MM.1S (cell line): ENCODE data around the gene OLIG1.

ENCODE experiments used
- DNase-seq: peaks from one replicate; pipeline ENCODE4 v3.0.0-alpha.2; 2015
- H2AFZ ChIP-seq: fragments of 300-600 bp; sonication (generic); 2 replicates; pipeline ENCODE4 v1.6.0; 2016; ENCODE audit warnings: antibody characterized with exemption, low read length
- H3F3A ChIP-seq: fragments of 300-600 bp; sonication (generic); 2 replicates; pipeline ENCODE4 v1.6.1; 2016; ENCODE audit warnings: mild to moderate bottlenecking, antibody characterized with exemption, low read length, moderate library complexity, mixed read lengths; ENCODE audit not compliant: insufficient read depth
- H3K27ac ChIP-seq: fragments of 300-600 bp; sonication (generic); 2 replicates; pipeline ENCODE4 v1.5.1; 2016; ENCODE audit warnings: mild to moderate bottlenecking, low read length
- H3K27me3 ChIP-seq: fragments of 300-600 bp; sonication (generic); replicated peaks from 2 replicates; pipeline ENCODE4 v1.6.0; 2016; ENCODE audit warnings: low read length; ENCODE audit not compliant: insufficient read depth
- H3K36me3 ChIP-seq: fragments of 300-600 bp; sonication (generic); replicated peaks from 2 replicates; pipeline ENCODE4 v1.6.1; 2016; ENCODE audit warnings: mild to moderate bottlenecking, low read length, mixed read lengths; ENCODE audit not compliant: insufficient read depth
- H3K4me1 ChIP-seq: fragments of 300-600 bp; sonication (generic); 2 replicates; pipeline ENCODE4 v1.6.1; 2016; ENCODE audit warnings: low read length, mixed read lengths
- H3K4me2 ChIP-seq: fragments of 300-600 bp; sonication (generic); 2 replicates; pipeline ENCODE4 v1.6.0; 2016; ENCODE audit warnings: low read depth, low read length
- H3K4me3 ChIP-seq: fragments of 300-600 bp; sonication (generic); 2 replicates; pipeline ENCODE4 v1.5.1; 2016; ENCODE audit warnings: low read length, mixed read lengths
- H3K79me2 ChIP-seq: fragments of 300-600 bp; sonication (generic); 2 replicates; pipeline ENCODE4 v1.6.1; 2016; ENCODE audit warnings: mixed run types, low read length, mixed read lengths
- H3K9ac ChIP-seq: fragments of 300-600 bp; sonication (generic); 2 replicates; pipeline ENCODE4 v1.6.1; 2016; ENCODE audit warnings: low read length, mixed read lengths
- H3K9me2 ChIP-seq: fragments of 300-600 bp; sonication (generic); replicated peaks from 2 replicates; pipeline ENCODE4 v1.6.1; 2016; ENCODE audit warnings: mild to moderate bottlenecking, low read length, mixed read lengths; ENCODE audit not compliant: insufficient read depth
- H3K9me3 ChIP-seq: fragments of 300-600 bp; sonication (generic); replicated peaks from 2 replicates; pipeline ENCODE4 v1.6.1; 2016; ENCODE audit warnings: mild to moderate bottlenecking, low read length, mixed read lengths; ENCODE audit not compliant: insufficient read depth
- H4K20me1 ChIP-seq: fragments of 300-600 bp; sonication (generic); 2 replicates; pipeline ENCODE4 v1.6.1; 2016; ENCODE audit warnings: mild to moderate bottlenecking, low read length, moderate library complexity, mixed read lengths; ENCODE audit not compliant: insufficient read depth
- EZH2 ChIP-seq: fragments of 300-600 bp; sonication (generic); optimal IDR thresholded peaks from 2 replicates; pipeline ENCODE3; 2017; ENCODE audit warnings: low read depth, mild to moderate bottlenecking, antibody characterized with exemption, low read length, mixed read lengths
- EZH2phosphoT487 ChIP-seq: fragments of 300-600 bp; sonication (generic); IDR thresholded peaks from 2 replicates; pipeline ENCODE4 v1.6.1; 2018; ENCODE audit warnings: antibody characterized with exemption, low read length
- TF ChIP-seq, protein P1 (sequence below): fragments of 300-600 bp; sonication (generic); IDR thresholded peaks from 2 replicates; pipeline ENCODE4 v1.5.1; 2016; ENCODE audit warnings: antibody characterized with exemption, low read length, mixed read lengths

Gene OLIG1

DNA sequence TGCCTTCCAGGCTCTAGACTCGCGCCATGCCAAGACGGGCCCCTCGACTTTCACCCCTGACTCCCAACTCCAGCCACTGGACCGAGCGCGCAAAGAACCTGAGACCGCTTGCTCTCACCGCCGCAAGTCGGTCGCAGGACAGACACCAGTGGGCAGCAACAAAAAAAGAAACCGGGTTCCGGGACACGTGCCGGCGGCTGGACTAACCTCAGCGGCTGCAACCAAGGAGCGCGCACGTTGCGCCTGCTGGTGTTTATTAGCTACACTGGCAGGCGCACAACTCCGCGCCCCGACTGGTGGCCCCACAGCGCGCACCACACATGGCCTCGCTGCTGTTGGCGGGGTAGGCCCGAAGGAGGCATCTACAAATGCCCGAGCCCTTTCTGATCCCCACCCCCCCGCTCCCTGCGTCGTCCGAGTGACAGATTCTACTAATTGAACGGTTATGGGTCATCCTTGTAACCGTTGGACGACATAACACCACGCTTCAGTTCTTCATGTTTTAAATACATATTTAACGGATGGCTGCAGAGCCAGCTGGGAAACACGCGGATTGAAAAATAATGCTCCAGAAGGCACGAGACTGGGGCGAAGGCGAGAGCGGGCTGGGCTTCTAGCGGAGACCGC is 46.3 kb upstream of the OLIG1 start:
- H3K9ac ChIP-seq, result no peak overlapping the region
- no peaks in the 10 kb centered on the region for H3K4me1 ChIP-seq
- H3K4me2 ChIP-seq, result peak overlapping the region; percentile 31; the same call in 1 of the 2 replicates
- H3F3A ChIP-seq, result no peaks in the 10 kb centered on the region
- no peak overlapping the region for H3K4me3 ChIP-seq
- no peak for DNase-seq
- H3K36me3 ChIP-seq, result no peaks in the 10 kb centered on the region
- H3K9me2 ChIP-seq, result no peaks in the 10 kb centered on the region
- peaks cover 90% of the 10 kb centered on the region for H3K27me3 ChIP-seq
- H3K27ac ChIP-seq, result no peak overlapping the region
- H2AFZ ChIP-seq, result no peak overlapping the region
- no peaks in the 10 kb centered on the region for H3K9me3 ChIP-seq
- no peaks in the 10 kb centered on the region for H4K20me1 ChIP-seq
- TF ChIP-seq, protein P1, sequence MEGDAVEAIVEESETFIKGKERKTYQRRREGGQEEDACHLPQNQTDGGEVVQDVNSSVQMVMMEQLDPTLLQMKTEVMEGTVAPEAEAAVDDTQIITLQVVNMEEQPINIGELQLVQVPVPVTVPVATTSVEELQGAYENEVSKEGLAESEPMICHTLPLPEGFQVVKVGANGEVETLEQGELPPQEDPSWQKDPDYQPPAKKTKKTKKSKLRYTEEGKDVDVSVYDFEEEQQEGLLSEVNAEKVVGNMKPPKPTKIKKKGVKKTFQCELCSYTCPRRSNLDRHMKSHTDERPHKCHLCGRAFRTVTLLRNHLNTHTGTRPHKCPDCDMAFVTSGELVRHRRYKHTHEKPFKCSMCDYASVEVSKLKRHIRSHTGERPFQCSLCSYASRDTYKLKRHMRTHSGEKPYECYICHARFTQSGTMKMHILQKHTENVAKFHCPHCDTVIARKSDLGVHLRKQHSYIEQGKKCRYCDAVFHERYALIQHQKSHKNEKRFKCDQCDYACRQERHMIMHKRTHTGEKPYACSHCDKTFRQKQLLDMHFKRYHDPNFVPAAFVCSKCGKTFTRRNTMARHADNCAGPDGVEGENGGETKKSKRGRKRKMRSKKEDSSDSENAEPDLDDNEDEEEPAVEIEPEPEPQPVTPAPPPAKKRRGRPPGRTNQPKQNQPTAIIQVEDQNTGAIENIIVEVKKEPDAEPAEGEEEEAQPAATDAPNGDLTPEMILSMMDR, result no peak
- TF ChIP-seq EZH2phosphoT487, result no peak
- TF ChIP-seq EZH2, result peak; percentile 21
- H3K79me2 ChIP-seq, result no peaks in the 10 kb centered on the region

DNA sequence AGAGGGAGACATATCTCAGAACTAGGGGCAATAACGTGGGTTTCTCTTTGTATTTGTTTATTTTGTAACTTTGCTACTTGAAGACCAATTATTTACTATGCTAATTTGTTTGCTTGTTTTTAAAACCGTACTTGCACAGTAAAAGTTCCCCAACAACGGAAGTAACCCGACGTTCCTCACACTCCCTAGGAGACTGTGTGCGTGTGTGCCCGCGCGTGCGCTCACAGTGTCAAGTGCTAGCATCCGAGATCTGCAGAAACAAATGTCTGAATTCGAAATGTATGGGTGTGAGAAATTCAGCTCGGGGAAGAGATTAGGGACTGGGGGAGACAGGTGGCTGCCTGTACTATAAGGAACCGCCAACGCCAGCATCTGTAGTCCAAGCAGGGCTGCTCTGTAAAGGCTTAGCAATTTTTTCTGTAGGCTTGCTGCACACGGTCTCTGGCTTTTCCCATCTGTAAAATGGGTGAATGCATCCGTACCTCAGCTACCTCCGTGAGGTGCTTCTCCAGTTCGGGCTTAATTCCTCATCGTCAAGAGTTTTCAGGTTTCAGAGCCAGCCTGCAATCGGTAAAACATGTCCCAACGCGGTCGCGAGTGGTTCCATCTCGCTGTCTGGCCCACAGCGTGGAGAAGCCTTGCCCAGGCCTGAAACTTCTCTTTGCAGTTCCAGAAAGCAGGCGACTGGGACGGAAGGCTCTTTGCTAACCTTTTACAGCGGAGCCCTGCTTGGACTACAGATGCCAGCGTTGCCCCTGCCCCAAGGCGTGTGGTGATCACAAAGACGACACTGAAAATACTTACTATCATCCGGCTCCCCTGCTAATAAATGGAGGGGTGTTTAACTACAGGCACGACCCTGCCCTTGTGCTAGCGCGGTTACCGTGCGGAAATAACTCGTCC is 45.5 kb upstream of the OLIG1 start:
- Histone ChIP-seq H3K4me2 (peak overlapping the region; percentile 67; the same call in 1 of the 2 replicates), H3K27me3 (peaks cover 90% of the 10 kb centered on the region), H3F3A (no peaks in the 10 kb centered on the region), H2AFZ (no peak overlapping the region), H4K20me1 (no peaks in the 10 kb centered on the region), H3K9me3 (no peaks in the 10 kb centered on the region), H3K9ac (no peak overlapping the region), H3K79me2 (no peaks in the 10 kb centered on the region), H3K4me3 (no peak overlapping the region), H3K27ac (no peak overlapping the region), H3K4me1 (no peaks in the 10 kb centered on the region), H3K36me3 (no peaks in the 10 kb centered on the region), H3K9me2 (no peaks in the 10 kb centered on the region)
- DNase-seq, result no peak
- TF ChIP-seq, protein P1, result no peak
- no peak; the same call in 1 of the 2 replicates for TF ChIP-seq EZH2phosphoT487
- no peak for TF ChIP-seq EZH2

DNA sequence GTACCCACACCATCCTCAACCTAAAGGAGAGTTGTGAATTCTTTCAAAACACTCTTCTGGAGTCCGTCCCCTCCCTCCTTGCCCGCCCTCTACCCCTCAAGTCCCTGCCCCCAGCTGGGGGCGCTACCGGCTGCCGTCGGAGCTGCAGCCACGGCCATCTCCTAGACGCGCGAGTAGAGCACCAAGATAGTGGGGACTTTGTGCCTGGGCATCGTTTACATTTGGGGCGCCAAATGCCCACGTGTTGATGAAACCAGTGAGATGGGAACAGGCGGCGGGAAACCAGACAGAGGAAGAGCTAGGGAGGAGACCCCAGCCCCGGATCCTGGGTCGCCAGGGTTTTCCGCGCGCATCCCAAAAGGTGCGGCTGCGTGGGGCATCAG is 44.8 kb upstream of the OLIG1 start:
- Histone ChIP-seq H3K4me1 (no peaks in the 10 kb centered on the region), H3K9me2 (no peaks in the 10 kb centered on the region), H4K20me1 (no peaks in the 10 kb centered on the region), H3K9ac (no peak overlapping the region), H3K79me2 (no peaks in the 10 kb centered on the region), H3K9me3 (no peaks in the 10 kb centered on the region), H3K27me3 (peaks cover 85% of the 10 kb centered on the region), H3K4me2 (peak overlapping the region; percentile 67), H3K27ac (no peak overlapping the region), H3K4me3 (peak overlapping the region; percentile 61), H2AFZ (peak overlapping the region; percentile 65; the same call in 1 of the 2 replicates), H3F3A (no peaks in the 10 kb centered on the region), H3K36me3 (no peaks in the 10 kb centered on the region)
- TF ChIP-seq, protein P1, result peak; percentile 38
- TF ChIP-seq EZH2, result no peak
- no peak for DNase-seq
